Measurements from ENCODE around the gene MS4A10. TPM values are rescaled to one million over a fixed set of nuclear protein-coding genes. Genes with fewer than 3 reads are reported as not detected.

Gene MS4A10
- polyA plus RNA-seq, 1 donor (not counting 4 experiments of a cell fraction or from before 2014, with no cell fraction given): not detected

GRCh38 chr11:60791153-60791933 is 6.2 kb downstream of the MS4A10 start:
- TF ChIP-seq EZH2 (IDR thresholded peaks at IDR 0.05; ENCODE audit: low read length): no peak
- TF ChIP-seq CTCF (optimal IDR thresholded peaks at IDR 0.05 in 1 of 3, IDR thresholded peaks at IDR 0.05 in 1 of 3, conservative IDR thresholded peaks at IDR 0.05 in 1 of 3; ENCODE audit: extremely low read depth in 1 of 3, insufficient read depth in 2 of 3, low read length in 3 of 3): no peak
- no peaks in the 10 kb centered on the region for H3K9me1 ChIP-seq (ENCODE audit: control insufficient read depth, extremely low read depth, insufficient read depth, low read length)
- H3K9me3 ChIP-seq (ENCODE audit: control insufficient read depth, low read depth, low read length): peaks cover 3% of the 10 kb centered on the region
- H3K4me1 ChIP-seq (ENCODE audit: control insufficient read depth, extremely low read depth, insufficient read depth, low read length): no peaks in the 10 kb centered on the region
- no peak overlapping the region for H3K4me3 ChIP-seq (ENCODE audit: control insufficient read depth in 2 of 3, extremely low read depth in 1 of 3, insufficient read depth in 2 of 3, low read depth in 1 of 3, low read length in 3 of 3)
- H3K27ac ChIP-seq (ENCODE audit: control insufficient read depth, insufficient read depth, low read length): no peak overlapping the region
- H3K79me2 ChIP-seq (ENCODE audit: control insufficient read depth, insufficient read depth, low read length): no peaks in the 10 kb centered on the region
- no peak for FAIRE-seq
- H3K9ac ChIP-seq (ENCODE audit: control insufficient read depth, extremely low read depth, insufficient read depth, low read length): no peak overlapping the region
- H3K4me2 ChIP-seq (ENCODE audit: control insufficient read depth, extremely low read depth, insufficient read depth, low read depth, low read length): no peak overlapping the region
- dilution Hi-C loops (cut with MboI; ENCODE audit: extremely low pct_ligation_motif_present, low sequenced_read_pairs): no loop called here
- no peaks in the 10 kb centered on the region for H3K36me3 ChIP-seq (ENCODE audit: control insufficient read depth in 2 of 2, extremely low read depth in 1 of 2, insufficient read depth in 2 of 2, low read length in 2 of 2)
- no peaks in the 10 kb centered on the region for H4K20me1 ChIP-seq (ENCODE audit: control insufficient read depth, extremely low read depth, insufficient read depth, low read length)
- H3K27me3 ChIP-seq (ENCODE audit: control insufficient read depth, extremely low read depth, insufficient read depth, low read length): no peaks in the 10 kb centered on the region
- H2AFZ ChIP-seq (ENCODE audit: control insufficient read depth, low read length): no peak overlapping the region
- DNase-seq (ENCODE audit: low read depth, low spot score): no peak

DNA sequence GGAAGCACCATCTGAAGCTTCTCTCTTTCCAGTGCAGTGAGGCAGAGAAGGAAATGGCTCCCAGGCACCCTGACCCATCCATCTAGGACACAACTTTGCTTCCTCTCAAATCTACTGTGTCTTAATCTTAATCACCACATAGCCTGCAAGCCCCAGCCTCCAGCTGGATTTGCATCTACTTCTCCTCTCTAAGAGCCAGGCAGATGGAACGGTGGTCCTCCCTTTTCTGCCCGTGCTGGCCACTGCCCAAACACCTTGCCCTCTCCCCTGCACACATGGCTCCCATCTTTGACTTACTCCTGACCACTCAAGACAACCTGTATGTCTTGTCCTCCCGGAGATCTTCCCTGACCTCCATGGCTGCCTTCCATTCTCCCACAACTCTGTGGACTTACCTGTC is 7.4 kb downstream of the MS4A10 start:
- H3K9me1 ChIP-seq (ENCODE audit: control insufficient read depth, extremely low read depth, insufficient read depth, low read length): no peaks in the 10 kb centered on the region
- no peaks in the 10 kb centered on the region for H3K27me3 ChIP-seq (ENCODE audit: control insufficient read depth, extremely low read depth, insufficient read depth, low read length)
- no peaks in the 10 kb centered on the region for H3K4me1 ChIP-seq (ENCODE audit: control insufficient read depth, extremely low read depth, insufficient read depth, low read length)
- no peak overlapping the region for H3K4me2 ChIP-seq (ENCODE audit: control insufficient read depth, extremely low read depth, insufficient read depth, low read depth, low read length)
- dilution Hi-C loops (cut with MboI; ENCODE audit: extremely low pct_ligation_motif_present, low sequenced_read_pairs): no loop called here
- H2AFZ ChIP-seq (ENCODE audit: control insufficient read depth, low read length): no peak overlapping the region
- no peak overlapping the region for H3K27ac ChIP-seq (ENCODE audit: control insufficient read depth, insufficient read depth, low read length)
- H3K79me2 ChIP-seq (ENCODE audit: control insufficient read depth, insufficient read depth, low read length): no peaks in the 10 kb centered on the region
- H4K20me1 ChIP-seq (ENCODE audit: control insufficient read depth, extremely low read depth, insufficient read depth, low read length): no peaks in the 10 kb centered on the region
- H3K36me3 ChIP-seq (ENCODE audit: control insufficient read depth in 2 of 2, extremely low read depth in 1 of 2, insufficient read depth in 2 of 2, low read length in 2 of 2): no peaks in the 10 kb centered on the region
- FAIRE-seq (no peak), DNase-seq (ENCODE audit: low read depth, low spot score) (no peak)
- H3K9me3 ChIP-seq (ENCODE audit: control insufficient read depth, low read depth, low read length): peaks cover 3% of the 10 kb centered on the region
- TF ChIP-seq CTCF (optimal IDR thresholded peaks at IDR 0.05 in 1 of 3, IDR thresholded peaks at IDR 0.05 in 1 of 3, conservative IDR thresholded peaks at IDR 0.05 in 1 of 3; ENCODE audit: extremely low read depth in 1 of 3, insufficient read depth in 2 of 3, low read length in 3 of 3) (no peak), EZH2 (IDR thresholded peaks at IDR 0.05; ENCODE audit: low read length) (no peak)
- H3K9ac ChIP-seq (ENCODE audit: control insufficient read depth, extremely low read depth, insufficient read depth, low read length): no peak overlapping the region
- H3K4me3 ChIP-seq (ENCODE audit: control insufficient read depth in 2 of 3, extremely low read depth in 1 of 3, insufficient read depth in 2 of 3, low read depth in 1 of 3, low read length in 3 of 3): no peak overlapping the region
